H9 (cell line): ENCODE results near the gene HNRNPD. TPM values are rescaled to one million over a fixed set of nuclear protein-coding genes. Genes with fewer than 3 reads are reported as not detected.

Source experiments
- DNase-seq: peaks from one replicate; pipeline ENCODE4 v3.0.0-alpha.2; 2017
- H2AFZ ChIP-seq: one replicate; pipeline ENCODE4 v1.6.1; 2013; ENCODE audit warnings: mild to moderate bottlenecking, low read length, control low read depth, moderate library complexity
- H2AK5ac ChIP-seq: 2 replicates; pipeline ENCODE4 v1.6.1; 2013; ENCODE audit warnings: low read length, control low read depth, mixed read lengths; ENCODE audit not compliant: insufficient read length
- H2BK120ac ChIP-seq: one replicate; pipeline ENCODE4 v1.6.1; 2013; ENCODE audit warnings: low read depth, mild to moderate bottlenecking, low read length, control low read depth, inconsistent platforms; ENCODE audit not compliant: poor library complexity, severe bottlenecking
- H2BK12ac ChIP-seq: 2 replicates; pipeline ENCODE4 v1.6.1; 2013; ENCODE audit warnings: low read length, control low read depth, mixed read lengths, low read depth; ENCODE audit not compliant: insufficient read length
- H2BK15ac ChIP-seq: 2 replicates; pipeline ENCODE4 v1.6.1; 2013; ENCODE audit warnings: low read depth, low read length, control low read depth
- H2BK20ac ChIP-seq: one replicate; pipeline ENCODE4 v1.6.1; 2013; ENCODE audit warnings: low read depth, mild to moderate bottlenecking, low read length, control low read depth, inconsistent platforms; ENCODE audit not compliant: poor library complexity, severe bottlenecking
- H2BK5ac ChIP-seq: 2 replicates; pipeline ENCODE4 v1.6.1; 2013; ENCODE audit warnings: low read length, control low read depth, mixed read lengths; ENCODE audit not compliant: insufficient read length
- H3K14ac ChIP-seq: 2 replicates; pipeline ENCODE4 v1.6.1; 2013; ENCODE audit warnings: low read length, control low read depth; ENCODE audit not compliant: insufficient read depth
- H3K18ac ChIP-seq: 2 replicates; pipeline ENCODE4 v1.6.1; 2013; ENCODE audit warnings: low read depth, mild to moderate bottlenecking, mixed read lengths, low read length, control low read depth; ENCODE audit not compliant: insufficient read length
- H3K23ac ChIP-seq: 2 replicates; pipeline ENCODE4 v1.6.1; 2013; ENCODE audit warnings: low read length, control low read depth, mixed read lengths, low read depth; ENCODE audit not compliant: insufficient read length
- H3K23me2 ChIP-seq: 2 replicates; pipeline ENCODE4 v1.6.1; 2013; ENCODE audit warnings: low read depth, mild to moderate bottlenecking, mixed read lengths, low read length, control low read depth; ENCODE audit not compliant: insufficient read length, poor library complexity, severe bottlenecking
- H3K27ac ChIP-seq: 2 replicates; pipeline ENCODE4 v1.5.1; 2013; ENCODE audit warnings: low read length, control low read depth, mixed read lengths, low read depth; ENCODE audit not compliant: insufficient read length
- H3K27me3 ChIP-seq: 2 replicates; pipeline ENCODE4 v1.6.1; 2013; ENCODE audit warnings: low read length, control low read depth, inconsistent platforms; ENCODE audit not compliant: insufficient read depth
- H3K4ac ChIP-seq: 2 replicates; pipeline ENCODE4 v1.6.1; 2013; ENCODE audit warnings: low read depth, mild to moderate bottlenecking, control low read depth, inconsistent platforms, low read length, moderate library complexity
- H3K4me1 ChIP-seq: 2 replicates; pipeline ENCODE4 v1.6.1; 2013; ENCODE audit warnings: low read length, control low read depth, inconsistent platforms; ENCODE audit not compliant: insufficient read depth
- H3K4me2 ChIP-seq: 2 replicates; pipeline ENCODE4 v1.6.1; 2013; ENCODE audit warnings: low read length, control low read depth, mixed read lengths; ENCODE audit not compliant: insufficient read length, insufficient read depth
- H3K56ac ChIP-seq: 2 replicates; pipeline ENCODE4 v1.6.1; 2013; ENCODE audit warnings: low read depth, mild to moderate bottlenecking, mixed read lengths, low read length, control low read depth; ENCODE audit not compliant: insufficient read length
- H3K79me1 ChIP-seq: 2 replicates; pipeline ENCODE4 v1.6.1; 2013; ENCODE audit warnings: low read depth, mild to moderate bottlenecking, moderate library complexity, low read length, control low read depth, inconsistent platforms; ENCODE audit not compliant: insufficient read depth, poor library complexity, severe bottlenecking
- H3K79me2 ChIP-seq: 2 replicates; pipeline ENCODE4 v1.6.1; 2013; ENCODE audit warnings: low read length, control low read depth, inconsistent platforms; ENCODE audit not compliant: insufficient read depth
- H3K9ac ChIP-seq: 2 replicates; pipeline ENCODE4 v1.6.1; 2013; ENCODE audit warnings: low read length, control low read depth, mixed read lengths; ENCODE audit not compliant: insufficient read length; ENCODE audit errors: extremely low read depth
- H3K9me3 ChIP-seq: one replicate; pipeline ENCODE4 v1.6.1; 2013; ENCODE audit warnings: low read depth, low read length, inconsistent platforms; ENCODE audit not compliant: control insufficient read depth
- H3T11ph ChIP-seq: one replicate; pipeline ENCODE4 v1.6.1; 2013; ENCODE audit warnings: mild to moderate bottlenecking, low read length, control low read depth, inconsistent platforms
- H4K20me1 ChIP-seq: one replicate; pipeline ENCODE4 v1.6.1; 2013; ENCODE audit not compliant: control insufficient read depth, insufficient read length, insufficient read depth
- H4K5ac ChIP-seq: 2 replicates; pipeline ENCODE4 v1.6.1; 2013; ENCODE audit warnings: low read depth, mild to moderate bottlenecking, mixed read lengths, low read length, control low read depth; ENCODE audit not compliant: insufficient read length
- H4K8ac ChIP-seq: replicated peaks from 2 replicates; pipeline ENCODE4 v1.6.1; 2013; ENCODE audit warnings: low read length, control low read depth, mixed read lengths, low read depth; ENCODE audit not compliant: insufficient read length
- H4K91ac ChIP-seq: 2 replicates; pipeline ENCODE4 v1.6.1; 2013; ENCODE audit warnings: low read depth, mild to moderate bottlenecking, moderate library complexity, mixed read lengths, low read length, control low read depth; ENCODE audit not compliant: insufficient read length
- H3K27ac Mint-ChIP-seq, 3 experiments: 2 replicates in 2 of 3; 3 replicates in 1 of 3; pipeline ENCODE4 v1.8.0; 2020 to 2021; ENCODE audit warnings: mixed read lengths in 3 of 3, mild to moderate bottlenecking in 1 of 3, moderate library complexity in 1 of 3
- H3K27me3 Mint-ChIP-seq: 2 replicates; pipeline ENCODE4 v1.8.0; 2021; ENCODE audit warnings: low read depth, mild to moderate bottlenecking, moderate library complexity, mixed read lengths
- H3K36me3 Mint-ChIP-seq, 3 experiments: 2 replicates in 2 of 3; 3 replicates in 1 of 3; pipeline ENCODE4 v1.8.0; 2020 to 2021; ENCODE audit warnings: low read depth in 3 of 3, mixed read lengths in 3 of 3; ENCODE audit not compliant: insufficient read depth in 1 of 3
- H3K4me1 Mint-ChIP-seq, 2 experiments: 2 replicates each; pipeline ENCODE4 v1.8.0; 2020; ENCODE audit warnings: mixed read lengths in 2 of 2
- H3K4me3 Mint-ChIP-seq, 2 experiments: 2 replicates in 1 of 2; 3 replicates in 1 of 2; pipeline ENCODE4 v1.8.0; 2020 to 2021; ENCODE audit warnings: mild to moderate bottlenecking in 2 of 2, mixed read lengths in 2 of 2, moderate library complexity in 1 of 2
- H3K9me3 Mint-ChIP-seq, 2 experiments: 2 replicates in 1 of 2; 3 replicates in 1 of 2; pipeline ENCODE4 v1.8.0; 2020; ENCODE audit warnings: mild to moderate bottlenecking in 2 of 2, mixed read lengths in 2 of 2, moderate library complexity in 1 of 2
- WGBS: extraction: QIAGEN DNeasy Blood & Tissue Kit; methylation state at CpG from one replicate; pipeline ENCODE4 v1.1.7; 2013; ENCODE audit warnings: missing lambda C conversion rate, low lambda C conversion rate, mixed read lengths; ENCODE audit not compliant: insufficient read length; ENCODE audit errors: extremely low coverage; 5-methylcytosine and 5-hydroxymethylcytosine counted together
- total RNA-seq: library from RNA; stranded (reverse); gene quantifications from 2 replicates; pipeline ENCODE4 v1.2.1, GENCODE V29; 2021
- TF ChIP-seq, protein P1 (sequence below): fragments of 200-600 bp; sonication (generic); conservative IDR thresholded peaks from 3 replicates; pipeline ENCODE4 v1.8.0; 2021; ENCODE audit warnings: antibody characterized with exemption, mild to moderate bottlenecking

Gene HNRNPD
- total RNA-seq, 1 experiment from 2014 or later = 611 TPM

DNA sequence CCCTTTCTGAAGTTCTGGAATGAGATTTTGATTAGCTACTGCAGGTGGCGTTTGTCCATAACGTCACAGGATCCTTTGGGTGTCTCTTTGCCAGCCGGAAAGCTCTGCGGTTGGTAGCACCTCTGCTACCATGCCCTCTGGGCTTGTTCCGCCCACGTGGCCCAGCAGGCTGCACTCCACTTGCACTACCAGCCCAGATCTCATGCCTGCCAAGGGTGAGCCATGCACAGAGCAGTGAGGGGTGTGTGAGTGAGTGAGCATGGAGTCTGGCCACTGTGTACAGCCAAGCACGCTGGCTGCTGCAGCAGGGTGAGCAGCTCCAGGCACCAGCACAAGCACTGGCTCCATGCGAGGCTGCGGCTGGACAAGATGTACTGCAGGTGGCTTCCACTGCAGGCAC lies 6.6 kb upstream of the HNRNPD start:
- no peaks in the 10 kb centered on the region for H3K9me3 ChIP-seq
- Mint-ChIP-seq H3K36me3 (peaks cover 9 to 24% (median 12%) of the 10 kb centered on the region in 3 experiments), H3K27ac (no peak overlapping the region), H3K4me1 (peaks cover 11 to 16% of the 10 kb centered on the region in 2 experiments), H3K4me3 (no peak overlapping the region), H3K9me3 (peaks cover 2 to 6% of the 10 kb centered on the region in 2 experiments), H3K27me3 (no peaks in the 10 kb centered on the region)
- H3K4me1 ChIP-seq = peaks cover 3% of the 10 kb centered on the region; the same call in 1 of the 2 replicates
- no peak overlapping the region for H3K4me2 ChIP-seq
- H3T11ph ChIP-seq = no peak overlapping the region
- H3K4ac ChIP-seq = no peak overlapping the region
- H2BK20ac ChIP-seq = no peak overlapping the region
- no peak overlapping the region for H3K56ac ChIP-seq
- H3K79me1 ChIP-seq = peaks cover 3% of the 10 kb centered on the region
- TF ChIP-seq, protein P1, sequence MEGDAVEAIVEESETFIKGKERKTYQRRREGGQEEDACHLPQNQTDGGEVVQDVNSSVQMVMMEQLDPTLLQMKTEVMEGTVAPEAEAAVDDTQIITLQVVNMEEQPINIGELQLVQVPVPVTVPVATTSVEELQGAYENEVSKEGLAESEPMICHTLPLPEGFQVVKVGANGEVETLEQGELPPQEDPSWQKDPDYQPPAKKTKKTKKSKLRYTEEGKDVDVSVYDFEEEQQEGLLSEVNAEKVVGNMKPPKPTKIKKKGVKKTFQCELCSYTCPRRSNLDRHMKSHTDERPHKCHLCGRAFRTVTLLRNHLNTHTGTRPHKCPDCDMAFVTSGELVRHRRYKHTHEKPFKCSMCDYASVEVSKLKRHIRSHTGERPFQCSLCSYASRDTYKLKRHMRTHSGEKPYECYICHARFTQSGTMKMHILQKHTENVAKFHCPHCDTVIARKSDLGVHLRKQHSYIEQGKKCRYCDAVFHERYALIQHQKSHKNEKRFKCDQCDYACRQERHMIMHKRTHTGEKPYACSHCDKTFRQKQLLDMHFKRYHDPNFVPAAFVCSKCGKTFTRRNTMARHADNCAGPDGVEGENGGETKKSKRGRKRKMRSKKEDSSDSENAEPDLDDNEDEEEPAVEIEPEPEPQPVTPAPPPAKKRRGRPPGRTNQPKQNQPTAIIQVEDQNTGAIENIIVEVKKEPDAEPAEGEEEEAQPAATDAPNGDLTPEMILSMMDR = no peak
- no peak overlapping the region for H3K9ac ChIP-seq
- no peak overlapping the region for H3K23ac ChIP-seq
- H2BK5ac ChIP-seq = no peak overlapping the region
- no peaks in the 10 kb centered on the region for H4K20me1 ChIP-seq
- H3K27me3 ChIP-seq = no peaks in the 10 kb centered on the region
- no peak overlapping the region for H2BK120ac ChIP-seq
- H3K23me2 ChIP-seq = no peaks in the 10 kb centered on the region
- WGBS = no CpG with 5 or more reads among the region's 9 CpGs
- H2BK12ac ChIP-seq = no peak overlapping the region
- H2AFZ ChIP-seq = no peak overlapping the region
- H4K8ac ChIP-seq = no peak overlapping the region
- peaks cover 9% of the 10 kb centered on the region; the same call in 1 of the 2 replicates for H3K79me2 ChIP-seq
- no peak overlapping the region for H3K14ac ChIP-seq
- H3K18ac ChIP-seq = no peak overlapping the region
- no peak overlapping the region for H4K5ac ChIP-seq
- H4K91ac ChIP-seq = no peak overlapping the region
- H2BK15ac ChIP-seq = no peak overlapping the region
- no peak overlapping the region for H3K27ac ChIP-seq
- H2AK5ac ChIP-seq = no peak overlapping the region
- no peak for DNase-seq
